Activated CD4-positive, alpha-beta T cell treated with anti-CD3 and anti-CD28 coated beads, Interleukin-2, amount 10 ng/mL, durations not matched to agents 24 days and 14 days (primary cell): ENCODE measurements around the gene BCAM. TPM values are rescaled to one million over a fixed set of nuclear protein-coding genes. Genes with fewer than 3 reads are reported as not detected.

ENCODE experiments used
- DNase-seq: peaks from one replicate; pipeline ENCODE4 v3.0.0; 2022
- H3K27ac Mint-ChIP-seq: one replicate; pipeline ENCODE4 v1.8.0; 2022; ENCODE audit warnings: mild to moderate bottlenecking, mixed read lengths
- H3K27me3 Mint-ChIP-seq: one replicate; pipeline ENCODE4 v1.8.0; 2022; ENCODE audit warnings: mixed read lengths
- H3K36me3 Mint-ChIP-seq: one replicate; pipeline ENCODE4 v1.8.0; 2022; ENCODE audit warnings: low read depth, mild to moderate bottlenecking, mixed read lengths
- H3K4me1 Mint-ChIP-seq: one replicate; pipeline ENCODE4 v1.8.0; 2021; ENCODE audit warnings: mixed read lengths
- H3K4me3 Mint-ChIP-seq: one replicate; pipeline ENCODE4 v1.8.0; 2022; ENCODE audit warnings: mild to moderate bottlenecking, moderate library complexity, mixed read lengths
- H3K9me3 Mint-ChIP-seq: one replicate; pipeline ENCODE4 v1.8.0; 2021; ENCODE audit warnings: mixed read lengths
- intact Hi-C: fragments of 100-400 bp; cut with micrococcal nuclease; formaldehyde crosslinking; loops from one replicate; pipeline ENCODE4 v1.15.1; 2023
- total RNA-seq: library from RNA; stranded (reverse); gene quantifications from 2 replicates; pipeline ENCODE4 v1.2.3, GENCODE V29; 2022

Gene BCAM
- total RNA-seq, 1 donor from 2014 or later: not detected

DNA sequence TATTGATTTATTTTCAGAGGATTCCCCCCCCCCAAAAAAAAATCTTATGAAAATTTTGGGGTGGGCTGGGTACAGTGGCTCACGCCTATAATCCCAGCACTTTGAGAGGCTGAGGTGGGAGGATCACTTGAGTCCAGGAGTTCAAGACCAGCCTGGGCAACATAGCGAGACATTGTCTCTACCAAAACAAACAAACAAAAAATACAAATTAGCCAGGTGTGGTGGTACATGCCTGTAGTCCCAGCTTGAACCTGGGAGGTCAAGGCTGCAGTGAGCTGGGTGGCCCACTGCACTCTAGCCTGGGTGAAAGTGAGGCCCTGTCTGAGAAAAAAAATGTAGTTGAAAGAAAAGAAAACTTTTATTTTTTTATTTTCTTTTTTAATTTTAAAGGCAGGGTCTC, 55.1 kb downstream of the BCAM start:
- Mint-ChIP-seq H3K27me3 (no peaks in the 10 kb centered on the region), H3K4me1 (no peaks in the 10 kb centered on the region), H3K36me3 (no peaks in the 10 kb centered on the region), H3K4me3 (no peak overlapping the region), H3K27ac (no peak overlapping the region), H3K9me3 (no peaks in the 10 kb centered on the region)
- no peak for DNase-seq
- intact Hi-C loops: no loop called here

DNA sequence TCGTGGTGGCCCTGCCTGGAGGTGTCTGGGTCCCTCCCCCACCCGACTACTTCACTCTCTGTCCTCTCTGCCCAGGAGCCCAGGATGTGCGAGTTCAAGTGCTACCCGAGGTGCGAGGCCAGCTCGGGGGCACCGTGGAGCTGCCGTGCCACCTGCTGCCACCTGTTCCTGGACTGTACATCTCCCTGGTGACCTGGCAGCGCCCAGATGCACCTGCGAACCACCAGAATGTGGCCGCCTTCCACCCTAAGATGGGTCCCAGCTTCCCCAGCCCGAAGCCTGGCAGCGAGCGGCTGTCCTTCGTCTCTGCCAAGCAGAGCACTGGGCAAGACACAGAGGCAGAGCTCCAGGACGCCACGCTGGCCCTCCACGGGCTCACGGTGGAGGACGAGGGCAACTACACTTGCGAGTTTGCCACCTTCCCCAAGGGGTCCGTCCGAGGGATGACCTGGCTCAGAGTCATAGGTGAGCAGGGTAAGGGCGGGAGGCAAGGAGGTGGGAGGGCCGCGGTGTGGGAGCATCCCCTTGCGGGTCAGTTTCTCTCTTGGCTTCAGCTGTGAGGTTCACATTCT, 56.4 kb downstream of the BCAM start:
- H3K27ac Mint-ChIP-seq: no peak overlapping the region
- DNase-seq: no peak
- no peaks in the 10 kb centered on the region for H3K27me3 Mint-ChIP-seq
- intact Hi-C loops: no loop called here
- H3K36me3 Mint-ChIP-seq: no peaks in the 10 kb centered on the region
- H3K4me1 Mint-ChIP-seq: no peaks in the 10 kb centered on the region
- H3K4me3 Mint-ChIP-seq: no peak overlapping the region
- H3K9me3 Mint-ChIP-seq: no peaks in the 10 kb centered on the region

DNA sequence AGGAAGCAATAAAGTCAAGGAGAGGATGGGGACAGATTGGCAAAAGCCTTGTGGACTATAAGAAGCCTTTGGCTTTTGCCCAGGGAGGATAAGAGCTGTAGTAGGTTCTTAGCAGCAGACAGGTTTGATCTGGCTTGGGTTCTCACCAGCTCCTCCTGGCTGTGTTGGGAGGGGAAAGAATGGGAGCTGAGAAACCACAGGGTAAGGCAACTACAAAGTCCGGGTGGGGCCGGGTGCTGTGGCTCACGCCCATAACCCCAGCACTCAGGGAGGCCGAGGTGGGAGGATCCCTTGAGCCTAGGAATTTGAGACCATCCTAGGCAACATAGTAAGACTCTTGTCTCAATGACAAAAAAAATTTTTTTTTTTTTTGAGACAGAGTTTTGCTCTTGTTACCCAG, 57.8 kb downstream of the BCAM start:
- Mint-ChIP-seq H3K4me1 (no peaks in the 10 kb centered on the region), H3K27ac (no peak overlapping the region), H3K27me3 (no peaks in the 10 kb centered on the region), H3K36me3 (no peaks in the 10 kb centered on the region), H3K4me3 (no peak overlapping the region), H3K9me3 (no peaks in the 10 kb centered on the region)
- intact Hi-C loops: no loop called here
- DNase-seq: no peak

DNA sequence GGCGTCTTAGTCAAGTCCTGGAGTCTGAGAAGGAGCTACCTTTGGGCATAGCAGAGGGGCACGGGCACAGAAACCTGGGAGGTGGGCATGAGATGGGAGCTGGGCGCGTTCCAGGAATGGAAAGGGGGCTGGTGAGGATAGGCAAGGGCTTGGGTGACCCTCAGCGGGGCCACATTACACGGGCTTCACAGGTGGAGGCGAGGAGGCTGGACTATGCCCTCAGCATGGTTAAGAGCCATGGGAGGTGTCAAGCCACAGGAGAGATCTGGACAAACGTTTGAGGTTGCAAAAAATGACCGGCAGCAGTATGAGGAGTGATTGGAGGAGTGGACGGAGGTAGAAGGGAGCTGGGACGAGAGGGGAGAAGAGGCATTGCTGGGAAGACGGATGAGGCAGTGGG, 58.7 kb downstream of the BCAM start:
- H3K4me3 Mint-ChIP-seq: no peak overlapping the region
- no peak for DNase-seq
- intact Hi-C loops: no loop called here
- no peaks in the 10 kb centered on the region for H3K4me1 Mint-ChIP-seq
- H3K36me3 Mint-ChIP-seq: no peaks in the 10 kb centered on the region
- H3K9me3 Mint-ChIP-seq: no peaks in the 10 kb centered on the region
- no peak overlapping the region for H3K27ac Mint-ChIP-seq
- no peaks in the 10 kb centered on the region for H3K27me3 Mint-ChIP-seq

DNA sequence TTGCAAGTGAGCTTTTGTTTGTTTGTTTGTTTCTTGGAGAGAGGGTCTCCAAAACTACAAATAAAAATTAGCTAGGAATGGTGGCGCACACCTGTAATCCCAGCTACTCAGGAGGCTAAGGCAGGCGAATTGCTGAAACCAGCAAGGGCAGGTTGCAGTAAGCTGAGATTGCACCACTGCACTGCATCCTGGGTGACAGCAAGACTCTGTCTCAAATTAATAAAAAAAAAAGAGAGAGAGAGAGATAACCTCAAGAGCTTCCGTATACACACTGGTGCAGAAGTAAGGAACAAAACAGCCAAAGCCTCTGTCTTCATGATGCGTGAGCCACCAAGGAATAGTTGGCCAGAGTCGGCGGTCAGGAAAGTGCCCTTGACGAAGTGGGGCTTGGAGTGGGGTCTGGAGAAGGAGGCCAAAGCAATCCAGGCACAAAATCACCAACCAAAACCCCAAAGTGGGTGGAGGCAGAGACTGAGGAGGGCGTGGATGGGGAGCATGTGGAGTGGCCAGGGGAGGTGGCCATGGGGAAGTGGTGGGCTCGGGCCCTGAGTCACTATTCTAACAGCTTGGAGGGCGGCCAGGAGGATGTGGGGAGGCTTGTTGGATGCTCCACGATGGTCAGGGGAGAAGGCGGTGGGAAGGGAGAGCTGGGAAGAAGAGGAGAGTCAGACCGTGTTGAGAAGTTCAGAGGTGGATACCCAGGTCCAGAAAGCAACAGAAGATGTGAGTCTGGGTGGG, 61.0 kb downstream of the BCAM start:
- intact Hi-C loops: no loop called here

More for the DNA sequence above, 61.0 kb downstream of the BCAM start:
- Mint-ChIP-seq H3K9me3 (no peaks in the 10 kb centered on the region), H3K27ac (no peak overlapping the region), H3K27me3 (no peaks in the 10 kb centered on the region), H3K4me3 (no peak overlapping the region), H3K36me3 (no peaks in the 10 kb centered on the region), H3K4me1 (no peaks in the 10 kb centered on the region)
- DNase-seq: no peak

Other genes starting within 250 kb of the BCAM start
- gene IGSF23, start 195.5 kb upstream of the BCAM start, total RNA-seq: not detected in 2 replicates
- gene PVR, start 165.2 kb upstream of the BCAM start, total RNA-seq: 18.5 and 19.1 TPM in 2 replicates
- 0.86 and 1.2 TPM in 2 replicates for gene CEACAM19, start 137.6 kb upstream of the BCAM start, total RNA-seq
- gene CEACAM16, start 110.0 kb upstream of the BCAM start, total RNA-seq: not detected in 2 replicates
- 66.3 and 73.1 TPM in 2 replicates for gene BCL3, start 60.4 kb upstream of the BCAM start, total RNA-seq
- not detected in 2 replicates for gene CBLC, start 31.2 kb upstream of the BCAM start, total RNA-seq
- gene NECTIN2, start 37.2 kb downstream of the BCAM start, total RNA-seq: 0.19 and 0.44 TPM in 2 replicates
- 208 and 213 TPM in 2 replicates for gene TOMM40, start 82.2 kb downstream of the BCAM start, total RNA-seq
- gene APOE, start 96.7 kb downstream of the BCAM start, total RNA-seq: 0.83 and 1.1 TPM in 2 replicates
- gene APOC1, start 105.5 kb downstream of the BCAM start, total RNA-seq: 1.8 and 2.1 TPM in 2 replicates
- gene APOC4, start 133.1 kb downstream of the BCAM start, total RNA-seq: not detected in 2 replicates
- gene APOC2, start 136.9 kb downstream of the BCAM start, total RNA-seq: not detected in 2 replicates
- gene CLPTM1, start 146.3 kb downstream of the BCAM start, total RNA-seq: 71.7 and 76.6 TPM in 2 replicates
- 67.6 and 72.7 TPM in 2 replicates for gene RELB, start 192.4 kb downstream of the BCAM start, total RNA-seq
- gene CLASRP, start 229.9 kb downstream of the BCAM start, total RNA-seq: 107 and 111 TPM in 2 replicates